SW480 (cell line): ENCODE results near the gene SH3RF2.

Source experiments
- DNase-seq: peaks from one replicate; pipeline ENCODE4 v3.0.0-alpha.2; 2016; ENCODE audit warnings: low spot score

Gene SH3RF2

GRCh38 chr5:146048994-146049703, 112.8 kb downstream of the SH3RF2 start:
- peak; percentile 82 for DNase-seq

- DNase-seq: no peak
Observed at GRCh38 chr5:146049704-146050026, 113.3 kb downstream of the SH3RF2 start.

- no peak for DNase-seq
Observed at GRCh38 chr5:146050086-146050485, 113.7 kb downstream of the SH3RF2 start.

GRCh38 chr5:146051678-146052077, 115.3 kb downstream of the SH3RF2 start:
- no peak for DNase-seq

- DNase-seq: peak; percentile 22
Observed at GRCh38 chr5:146052780-146053179, 116.4 kb downstream of the SH3RF2 start.

- no peak for DNase-seq
Observed at GRCh38 chr5:146055432-146055831, 119.1 kb downstream of the SH3RF2 start.

GRCh38 chr5:146059460-146060220, 123.3 kb downstream of the SH3RF2 start:
- no peak for DNase-seq

GRCh38 chr5:146060221-146060585, 123.8 kb downstream of the SH3RF2 start:
- DNase-seq: no peak

GRCh38 chr5:146066968-146067367, 130.6 kb downstream of the SH3RF2 start:
- no peak for DNase-seq

- DNase-seq: no peak
Observed at GRCh38 chr5:146068206-146068605, 131.8 kb downstream of the SH3RF2 start.

- no peak for DNase-seq
Observed at GRCh38 chr5:146068977-146069779, 132.8 kb downstream of the SH3RF2 start.

GRCh38 chr5:146069780-146070099, 133.4 kb downstream of the SH3RF2 start:
- DNase-seq: no peak

GRCh38 chr5:146070746-146071145, 134.4 kb downstream of the SH3RF2 start:
- no peak for DNase-seq

GRCh38 chr5:146071171-146071570, 134.8 kb downstream of the SH3RF2 start:
- DNase-seq: no peak

GRCh38 chr5:146072595-146072994, 136.2 kb downstream of the SH3RF2 start:
- DNase-seq: no peak

GRCh38 chr5:146073239-146073900, 137.0 kb downstream of the SH3RF2 start:
- no peak for DNase-seq

- no peak for DNase-seq
Observed at GRCh38 chr5:146076028-146076427, 139.7 kb downstream of the SH3RF2 start.

- DNase-seq: no peak
Observed at GRCh38 chr5:146076455-146076854, 140.1 kb downstream of the SH3RF2 start.

GRCh38 chr5:146078566-146078965, 142.2 kb downstream of the SH3RF2 start:
- no peak for DNase-seq

GRCh38 chr5:146079695-146080373, 143.5 kb downstream of the SH3RF2 start:
- DNase-seq: peak; percentile 69

- no peak for DNase-seq
Observed at GRCh38 chr5:146081556-146081955, 145.2 kb downstream of the SH3RF2 start.

- DNase-seq: no peak
Observed at GRCh38 chr5:146082798-146083197, 146.4 kb downstream of the SH3RF2 start.
